ENCODE measurements around the gene GPR82. TPM values are rescaled to one million over a fixed set of nuclear protein-coding genes. Genes with fewer than 3 reads are reported as not detected.
"Not testable (repeated sequence)": the region's sequence is repeated elsewhere in the genome, so short reads cannot be mapped to it uniquely, and the experiment has no call there.

GPR82 gene, protein sequence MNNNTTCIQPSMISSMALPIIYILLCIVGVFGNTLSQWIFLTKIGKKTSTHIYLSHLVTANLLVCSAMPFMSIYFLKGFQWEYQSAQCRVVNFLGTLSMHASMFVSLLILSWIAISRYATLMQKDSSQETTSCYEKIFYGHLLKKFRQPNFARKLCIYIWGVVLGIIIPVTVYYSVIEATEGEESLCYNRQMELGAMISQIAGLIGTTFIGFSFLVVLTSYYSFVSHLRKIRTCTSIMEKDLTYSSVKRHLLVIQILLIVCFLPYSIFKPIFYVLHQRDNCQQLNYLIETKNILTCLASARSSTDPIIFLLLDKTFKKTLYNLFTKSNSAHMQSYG
- total RNA-seq (1 to 10 TPM in 1 of 4 donors, under 1 TPM in 2, not detected in 1; 0.16 to 1.4 (median 0.41) TPM), polyA plus RNA-seq (1 to 10 TPM in 1 of 3 donors, under 1 TPM in 2; under 0.01 to 2.1 (median 0.57) TPM)

DNA sequence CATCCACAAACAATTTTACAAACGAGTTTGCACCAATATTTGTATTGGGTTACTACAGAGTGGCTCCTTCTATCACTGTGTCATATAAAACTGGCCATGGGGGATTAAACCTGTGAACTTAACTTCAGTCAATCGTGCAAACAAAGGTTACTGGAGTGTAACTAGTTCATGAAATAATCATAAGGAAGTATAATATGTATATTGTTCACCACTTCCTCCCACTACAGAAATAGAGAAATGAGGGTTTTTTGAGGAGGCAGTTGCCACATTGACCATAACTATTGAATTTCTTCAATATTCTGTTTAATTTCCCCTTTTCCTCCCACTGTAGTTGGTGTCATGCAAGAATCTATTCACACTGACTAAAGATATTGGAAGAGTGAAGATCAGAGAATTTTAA, at the start of gene GPR82:
Gene GPR82, plus strand, starts transcription at position 356 of the 400 bp plus-strand sequence. CDS start 2,846 bp downstream, outside the sequence.
- TF ChIP-seq EP300 (IDR thresholded peaks at IDR 0.05) (no peak), POLR2A (IDR thresholded peaks at IDR 0.05) (no peak), POLR2AphosphoS5 (IDR thresholded peaks at IDR 0.05) (no peak)
- TF ChIP-seq, protein P1, sequence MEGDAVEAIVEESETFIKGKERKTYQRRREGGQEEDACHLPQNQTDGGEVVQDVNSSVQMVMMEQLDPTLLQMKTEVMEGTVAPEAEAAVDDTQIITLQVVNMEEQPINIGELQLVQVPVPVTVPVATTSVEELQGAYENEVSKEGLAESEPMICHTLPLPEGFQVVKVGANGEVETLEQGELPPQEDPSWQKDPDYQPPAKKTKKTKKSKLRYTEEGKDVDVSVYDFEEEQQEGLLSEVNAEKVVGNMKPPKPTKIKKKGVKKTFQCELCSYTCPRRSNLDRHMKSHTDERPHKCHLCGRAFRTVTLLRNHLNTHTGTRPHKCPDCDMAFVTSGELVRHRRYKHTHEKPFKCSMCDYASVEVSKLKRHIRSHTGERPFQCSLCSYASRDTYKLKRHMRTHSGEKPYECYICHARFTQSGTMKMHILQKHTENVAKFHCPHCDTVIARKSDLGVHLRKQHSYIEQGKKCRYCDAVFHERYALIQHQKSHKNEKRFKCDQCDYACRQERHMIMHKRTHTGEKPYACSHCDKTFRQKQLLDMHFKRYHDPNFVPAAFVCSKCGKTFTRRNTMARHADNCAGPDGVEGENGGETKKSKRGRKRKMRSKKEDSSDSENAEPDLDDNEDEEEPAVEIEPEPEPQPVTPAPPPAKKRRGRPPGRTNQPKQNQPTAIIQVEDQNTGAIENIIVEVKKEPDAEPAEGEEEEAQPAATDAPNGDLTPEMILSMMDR (IDR thresholded peaks at IDR 0.05) = no peak
- no peak within 1 kb of the TSS for H3K27ac ChIP-seq
- intact Hi-C loops (cut with DNase I) = no loop called here
- no peaks in the 10 kb centered on the region for H3K4me1 ChIP-seq
- DNase-seq = no peak
- 28 to 35% methylated on average over 2 of the region's 2 CpGs for WGBS, 2 donors
- no peaks in the 10 kb centered on the region for H3K9me3 ChIP-seq
- peak within 1 kb of the TSS in 1 of 4 donors; percentile 6 for H3K4me3 ChIP-seq
- no peaks in the 10 kb centered on the region for H3K27me3 ChIP-seq
- no peaks in the 10 kb centered on the region for H3K36me3 ChIP-seq

GRCh38 chrX:41676361-41676760, 47.6 kb upstream of the GPR82 start:
- H3K4me3 ChIP-seq; H3K9me3 ChIP-seq; H3K27ac ChIP-seq; H3K4me1 ChIP-seq; DNase-seq; H3K36me3 ChIP-seq; H3K27me3 ChIP-seq; intact Hi-C loops (cut with DNase I): not testable (repeated sequence)
- 98% methylated on average over 15 of the region's 15 CpGs for WGBS, 2 donors

- Histone ChIP-seq H3K4me1 (no peaks in the 10 kb centered on the region), H3K27ac (no peak overlapping the region), H3K9me3 (no peaks in the 10 kb centered on the region), H3K27me3 (no peaks in the 10 kb centered on the region), H3K4me3 (no peak overlapping the region), H3K36me3 (no peaks in the 10 kb centered on the region)
- 85 to 88% methylated on average over 6 of the region's 6 CpGs for WGBS, 2 donors
- TF ChIP-seq EP300 (IDR thresholded peaks at IDR 0.05) (no peak), POLR2A (IDR thresholded peaks at IDR 0.05) (no peak), POLR2AphosphoS5 (IDR thresholded peaks at IDR 0.05) (no peak)
- TF ChIP-seq, protein P1 (IDR thresholded peaks at IDR 0.05) = no peak
- intact Hi-C loops (cut with DNase I) = no loop called here
- no peak for DNase-seq
Observed at GRCh38 chrX:41677183-41678060, 46.6 kb upstream of the GPR82 start.

GRCh38 chrX:41684138-41684537, 39.8 kb upstream of the GPR82 start:
- no peaks in the 10 kb centered on the region for H3K4me1 ChIP-seq
- no peaks in the 10 kb centered on the region for H3K36me3 ChIP-seq
- H3K27me3 ChIP-seq = no peaks in the 10 kb centered on the region
- TF ChIP-seq EP300 (IDR thresholded peaks at IDR 0.05) (no peak), POLR2AphosphoS5 (IDR thresholded peaks at IDR 0.05) (no peak), POLR2A (IDR thresholded peaks at IDR 0.05) (no peak)
- TF ChIP-seq, protein P1 (IDR thresholded peaks at IDR 0.05) = no peak
- H3K4me3 ChIP-seq = no peak overlapping the region
- intact Hi-C loops (cut with DNase I) = no loop called here
- H3K9me3 ChIP-seq = no peaks in the 10 kb centered on the region
- H3K27ac ChIP-seq = no peak overlapping the region
- WGBS, 2 donors = 48 to 61% methylated on average over 3 of the region's 3 CpGs
- DNase-seq = no peak

DNA sequence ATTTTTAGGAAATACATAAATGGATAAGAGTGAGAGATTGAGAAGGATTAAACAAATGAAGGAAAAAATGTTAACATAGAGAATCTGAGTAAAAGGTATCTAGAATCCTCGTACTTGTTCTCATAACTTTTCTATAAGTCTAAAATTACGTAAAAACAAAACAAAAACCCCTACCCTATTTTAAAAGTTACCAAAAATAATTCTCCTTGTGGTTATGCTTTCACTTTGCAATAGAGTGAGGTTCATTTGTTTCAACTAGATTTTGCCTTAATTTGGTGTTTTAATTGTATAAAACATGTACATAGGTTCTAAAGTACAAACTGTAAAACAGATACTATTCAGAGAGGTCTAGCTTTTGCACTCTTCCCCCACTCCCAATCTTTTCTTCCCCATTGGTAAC, 39.0 kb upstream of the GPR82 start:
- no peak overlapping the region for H3K4me3 ChIP-seq
- WGBS, 2 donors = 69 to 93% methylated on average over 2 of the region's 2 CpGs
- no peak for TF ChIP-seq POLR2AphosphoS5 (IDR thresholded peaks at IDR 0.05)
- TF ChIP-seq EP300 (IDR thresholded peaks at IDR 0.05) = no peak
- TF ChIP-seq POLR2A (IDR thresholded peaks at IDR 0.05) = no peak
- TF ChIP-seq, protein P1 (IDR thresholded peaks at IDR 0.05) = no peak
- H3K4me1 ChIP-seq = no peaks in the 10 kb centered on the region
- no peak overlapping the region for H3K27ac ChIP-seq
- DNase-seq = no peak
- H3K36me3 ChIP-seq = no peaks in the 10 kb centered on the region
- intact Hi-C loops (cut with DNase I) = no loop called here
- no peaks in the 10 kb centered on the region for H3K9me3 ChIP-seq
- no peaks in the 10 kb centered on the region for H3K27me3 ChIP-seq
